ENCODE measurements around the gene PDE4DIP.
"Not testable (repeated sequence)": the region's sequence is repeated elsewhere in the genome, so short reads cannot be mapped to it uniquely, and the experiment has no call there.

PDE4DIP gene

GRCh38 chr1:148975866-148976537 is 131.8 kb downstream of the PDE4DIP start:
- DNase-seq (ENCODE audit: low spot score), result not testable (repeated sequence)

- DNase-seq (ENCODE audit: low spot score), result not testable (repeated sequence)
Observed at GRCh38 chr1:148977785-148978184, 133.6 kb downstream of the PDE4DIP start.

- not testable (repeated sequence) for DNase-seq (ENCODE audit: low spot score)
Observed at GRCh38 chr1:148989378-148989777, 145.2 kb downstream of the PDE4DIP start.

GRCh38 chr1:148990233-148990788 is 146.1 kb downstream of the PDE4DIP start:
- DNase-seq (ENCODE audit: low spot score), result not testable (repeated sequence)

- not testable (repeated sequence) for DNase-seq (ENCODE audit: low spot score)
Observed at GRCh38 chr1:148991818-148992217, 147.6 kb downstream of the PDE4DIP start.

GRCh38 chr1:148992364-148992763 is 148.1 kb downstream of the PDE4DIP start:
- not testable (repeated sequence) for DNase-seq (ENCODE audit: low spot score)

GRCh38 chr1:148996449-148997224 is 152.4 kb downstream of the PDE4DIP start:
- not testable (repeated sequence) for DNase-seq (ENCODE audit: low spot score)

GRCh38 chr1:148997405-148997804 is 153.2 kb downstream of the PDE4DIP start:
- DNase-seq (ENCODE audit: low spot score), result not testable (repeated sequence)

- DNase-seq (ENCODE audit: low spot score), result not testable (repeated sequence)
Observed at GRCh38 chr1:149002664-149003063, 158.4 kb downstream of the PDE4DIP start.

GRCh38 chr1:149008326-149008725 is 164.1 kb downstream of the PDE4DIP start:
- not testable (repeated sequence) for DNase-seq (ENCODE audit: low spot score)

- DNase-seq (ENCODE audit: low spot score), result not testable (repeated sequence)
Observed at GRCh38 chr1:149008769-149009168, 164.5 kb downstream of the PDE4DIP start.

- not testable (repeated sequence) for DNase-seq (ENCODE audit: low spot score)
Observed at GRCh38 chr1:149009761-149010160, 165.5 kb downstream of the PDE4DIP start.

GRCh38 chr1:149012599-149012998 is 168.4 kb downstream of the PDE4DIP start:
- DNase-seq (ENCODE audit: low spot score), result not testable (repeated sequence)

GRCh38 chr1:149013513-149013912 is 169.3 kb downstream of the PDE4DIP start:
- DNase-seq (ENCODE audit: low spot score), result not testable (repeated sequence)

GRCh38 chr1:149015522-149015921 is 171.3 kb downstream of the PDE4DIP start:
- not testable (repeated sequence) for DNase-seq (ENCODE audit: low spot score)

- not testable (repeated sequence) for DNase-seq (ENCODE audit: low spot score)
Observed at GRCh38 chr1:149016626-149017025, 172.4 kb downstream of the PDE4DIP start.

GRCh38 chr1:149018577-149018976 is 174.3 kb downstream of the PDE4DIP start:
- not testable (repeated sequence) for DNase-seq (ENCODE audit: low spot score)

- DNase-seq (ENCODE audit: low spot score), result not testable (repeated sequence)
Observed at GRCh38 chr1:149024327-149024726, 180.1 kb downstream of the PDE4DIP start.

- DNase-seq (ENCODE audit: low spot score), result not testable (repeated sequence)
Observed at GRCh38 chr1:149033916-149034315, 189.7 kb downstream of the PDE4DIP start.

- not testable (repeated sequence) for DNase-seq (ENCODE audit: low spot score)
Observed at GRCh38 chr1:149043056-149043455, 198.8 kb downstream of the PDE4DIP start.

GRCh38 chr1:149064611-149065010 is 220.4 kb downstream of the PDE4DIP start:
- not testable (repeated sequence) for DNase-seq (ENCODE audit: low spot score)

- DNase-seq (ENCODE audit: low spot score), result not testable (repeated sequence)
Observed at GRCh38 chr1:149075505-149076127, 231.4 kb downstream of the PDE4DIP start.
